HG02852 (cell line): ENCODE data around the gene TTC5.
"Not testable (repeated sequence)": the region's sequence is repeated elsewhere in the genome, so short reads cannot be mapped to it uniquely, and the experiment has no call there.

Experiments used
- ATAC-seq: cut with Tn5 transposase; IDR thresholded peaks from one replicate; pipeline ENCODE4 v1.9.1; 2021; ENCODE audit warnings: mild to moderate bottlenecking, moderate library complexity; ENCODE audit not compliant: unreplicated experiment

The TTC5 gene, protein sequence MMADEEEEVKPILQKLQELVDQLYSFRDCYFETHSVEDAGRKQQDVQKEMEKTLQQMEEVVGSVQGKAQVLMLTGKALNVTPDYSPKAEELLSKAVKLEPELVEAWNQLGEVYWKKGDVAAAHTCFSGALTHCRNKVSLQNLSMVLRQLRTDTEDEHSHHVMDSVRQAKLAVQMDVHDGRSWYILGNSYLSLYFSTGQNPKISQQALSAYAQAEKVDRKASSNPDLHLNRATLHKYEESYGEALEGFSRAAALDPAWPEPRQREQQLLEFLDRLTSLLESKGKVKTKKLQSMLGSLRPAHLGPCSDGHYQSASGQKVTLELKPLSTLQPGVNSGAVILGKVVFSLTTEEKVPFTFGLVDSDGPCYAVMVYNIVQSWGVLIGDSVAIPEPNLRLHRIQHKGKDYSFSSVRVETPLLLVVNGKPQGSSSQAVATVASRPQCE

DNA sequence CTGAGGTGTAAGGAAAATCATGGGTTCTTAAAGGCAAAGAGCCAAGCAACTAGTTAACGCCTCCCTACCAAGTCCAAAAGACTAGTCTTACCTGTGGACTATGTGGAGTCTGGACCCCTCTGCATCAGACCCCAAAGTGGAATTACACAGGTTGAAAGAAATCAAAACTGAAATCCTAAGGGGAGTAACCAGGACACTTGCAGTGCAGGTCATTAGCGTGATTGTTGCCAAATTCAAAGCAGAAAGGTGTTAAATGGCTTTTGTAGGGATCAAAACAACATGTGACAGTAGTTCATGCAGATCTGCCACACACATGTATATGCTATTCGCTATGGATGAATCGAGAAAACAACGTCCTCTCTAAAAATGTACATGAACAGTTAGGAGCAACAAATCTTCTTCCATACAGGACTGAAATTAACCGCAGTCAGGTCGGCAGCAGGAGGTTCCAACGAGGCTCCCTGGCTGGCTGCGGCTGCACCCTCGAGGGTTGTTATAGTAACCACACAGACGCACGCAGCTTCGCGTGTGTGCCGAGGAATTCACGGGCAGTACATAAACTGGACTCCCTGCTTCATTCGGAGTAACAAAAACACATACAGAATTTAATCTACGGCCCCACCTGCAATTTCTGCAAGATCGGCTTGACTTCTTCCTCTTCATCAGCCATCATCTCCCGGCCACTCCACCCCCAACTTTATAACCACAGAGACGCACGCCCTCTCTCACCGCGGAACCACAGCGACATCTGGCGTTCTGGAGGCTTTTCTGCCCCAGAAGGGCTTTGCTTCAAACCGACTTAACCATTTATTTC lies at the start of gene TTC5:
Gene TTC5 (minus strand): TSS at position 687 of the 814 bp plus-strand sequence. CDS start 14 bp downstream, at position 673.
- ATAC-seq = peak; percentile 94

DNA sequence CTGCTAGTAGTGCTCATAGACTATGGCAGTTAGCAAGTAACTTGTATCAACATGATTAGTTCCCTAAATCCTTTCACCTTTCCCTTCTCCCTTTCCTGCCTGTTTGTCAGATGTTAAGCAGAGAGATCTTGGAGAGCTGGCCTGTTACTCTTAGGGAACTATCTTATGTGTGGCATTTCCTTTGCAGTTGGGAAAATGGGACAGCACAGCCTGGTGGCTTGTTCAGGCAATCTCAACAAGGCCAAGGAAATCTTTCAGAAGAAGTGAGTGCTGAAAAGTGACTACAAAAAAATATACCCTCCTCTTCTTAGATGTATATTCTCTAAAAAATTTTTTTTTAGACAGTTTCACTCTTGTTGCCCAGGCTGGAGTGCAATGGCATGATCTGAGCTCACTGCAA lies 45.1 kb upstream of the TTC5 start:
- ATAC-seq = no peak

DNA sequence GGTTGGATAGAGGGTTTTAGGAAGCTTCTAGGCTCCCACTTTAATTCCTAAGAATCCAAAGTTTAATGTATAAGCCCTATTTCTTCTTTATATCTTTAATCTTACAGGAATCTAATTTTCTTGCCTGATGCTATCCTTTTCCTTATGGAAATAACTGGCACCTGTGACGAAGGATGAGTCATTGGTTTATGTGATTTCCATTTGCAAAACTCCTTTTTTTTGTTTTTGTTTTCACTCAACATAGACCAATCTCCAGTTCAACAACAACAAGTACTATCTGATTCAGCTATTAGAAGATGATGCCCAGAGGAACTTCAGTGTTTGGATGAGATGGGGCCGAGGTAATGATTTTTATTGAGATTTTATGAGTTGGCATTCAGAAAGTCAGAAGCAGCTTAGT lies 44.5 kb upstream of the TTC5 start:
- ATAC-seq = no peak

DNA sequence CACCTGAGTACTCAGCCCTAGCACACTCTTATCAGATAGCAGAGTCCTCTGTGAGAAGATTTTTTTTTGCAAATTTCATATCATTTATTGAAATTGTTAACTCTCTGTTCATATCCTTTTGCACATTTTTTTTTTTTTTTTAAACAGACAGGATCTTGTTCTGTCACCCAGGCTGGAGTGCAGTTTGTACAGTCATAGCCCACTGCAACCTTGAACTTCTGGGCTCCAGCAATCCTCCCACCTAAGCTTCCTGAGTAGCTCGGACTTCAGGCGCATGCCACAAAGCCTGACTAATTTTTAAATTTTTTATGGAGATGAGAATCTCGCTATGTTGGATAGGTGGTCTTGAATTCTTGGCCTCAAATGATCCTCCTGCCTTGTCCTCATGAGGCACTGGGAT lies 42.0 kb upstream of the TTC5 start:
- no peak for ATAC-seq

DNA sequence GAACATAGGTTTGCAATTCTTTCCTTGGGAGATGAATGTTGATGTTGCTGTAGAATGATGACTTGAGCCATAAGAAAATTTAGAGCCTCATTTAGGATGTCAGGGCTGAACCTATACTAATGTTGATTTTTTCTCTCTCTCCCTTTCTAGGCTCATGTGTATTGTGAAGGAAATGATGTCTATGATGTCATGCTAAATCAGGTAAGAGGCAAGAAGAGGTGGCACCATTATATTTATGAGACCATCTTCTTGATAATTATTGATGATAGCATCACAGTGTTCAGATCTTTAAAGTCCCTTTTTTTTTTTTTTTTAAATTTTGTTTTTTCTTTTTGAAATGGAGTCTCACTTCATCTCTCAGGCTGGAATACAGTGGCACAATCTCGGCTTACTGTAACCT lies 41.0 kb upstream of the TTC5 start:
- ATAC-seq = no peak

DNA sequence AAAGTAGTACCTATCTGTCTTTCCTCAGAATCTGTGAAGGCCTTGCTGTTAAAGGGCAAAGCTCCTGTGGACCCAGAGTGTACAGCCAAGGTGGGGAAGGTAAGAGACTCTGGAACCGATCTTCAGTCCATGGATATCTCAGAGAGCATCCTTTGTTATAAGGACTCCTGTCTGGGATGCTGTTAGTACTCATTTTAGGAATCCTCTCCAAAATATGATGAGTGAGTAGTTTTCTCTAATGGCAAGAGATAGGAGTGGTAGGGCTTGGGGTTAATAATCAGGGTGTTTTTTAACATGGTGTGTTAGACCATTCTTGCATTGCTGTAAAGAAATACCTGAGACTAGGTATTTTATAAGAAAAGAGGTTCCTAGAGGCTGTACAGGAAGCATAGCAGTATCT lies 39.6 kb upstream of the TTC5 start:
- no peak for ATAC-seq

DNA sequence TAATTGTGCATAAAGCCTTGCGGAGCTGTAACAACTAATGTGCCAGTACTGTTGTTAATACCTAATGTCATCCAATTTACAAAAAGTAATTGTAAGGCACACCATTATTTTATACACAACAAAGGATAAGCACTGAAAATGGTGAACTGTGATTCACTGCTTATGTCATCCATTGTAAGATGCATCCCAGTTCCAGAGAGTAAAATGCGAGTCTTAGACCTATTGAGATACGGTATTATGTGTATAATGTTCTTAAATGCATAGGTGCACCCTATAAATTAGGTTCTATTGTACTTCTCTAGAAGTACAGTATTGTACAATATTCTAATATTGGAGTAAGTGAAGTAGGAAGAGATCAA lies 38.1 kb upstream of the TTC5 start:
- ATAC-seq = no peak

DNA sequence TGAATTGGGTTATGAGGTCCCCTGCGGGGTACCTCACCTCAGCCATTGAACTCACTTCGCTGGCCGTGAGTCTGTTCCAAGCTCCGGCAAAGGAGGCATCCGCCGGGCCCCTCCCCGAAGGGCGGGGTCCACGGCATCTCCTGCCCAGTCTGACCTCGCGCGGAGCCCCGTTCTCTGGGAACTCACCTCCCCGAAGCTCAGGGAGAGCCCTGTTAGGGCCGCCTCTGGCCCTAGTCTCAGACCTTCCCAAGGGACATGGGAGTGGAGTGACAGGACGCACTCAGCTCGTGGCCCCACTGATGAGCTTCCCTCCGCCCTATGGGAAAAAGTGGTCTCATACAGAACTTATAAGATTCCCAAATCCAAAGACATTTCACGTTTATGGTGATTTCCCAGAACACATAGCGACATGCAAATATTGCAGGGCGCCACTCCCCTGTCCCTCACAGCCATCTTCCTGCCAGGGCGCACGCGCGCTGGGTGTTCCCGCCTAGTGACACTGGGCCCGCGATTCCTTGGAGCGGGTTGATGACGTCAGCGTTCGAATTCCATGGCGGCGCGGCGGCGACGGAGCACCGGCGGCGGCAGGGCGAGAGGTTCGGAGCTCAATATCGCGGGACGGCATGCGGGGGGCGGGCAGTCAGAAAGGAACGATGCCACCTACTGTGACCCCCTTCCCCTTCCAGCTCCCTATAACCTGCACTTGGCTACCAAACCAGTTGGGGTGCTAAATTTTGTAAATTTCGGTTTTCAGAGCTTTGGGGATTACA lies 37.5 kb upstream of the TTC5 start, which contains the start of gene PARP2:
Gene PARP2 (plus strand): TSS at position 544 of the 770 bp plus-strand sequence. CDS start 7 bp downstream, at position 551.
- peak; percentile 92 for ATAC-seq

DNA sequence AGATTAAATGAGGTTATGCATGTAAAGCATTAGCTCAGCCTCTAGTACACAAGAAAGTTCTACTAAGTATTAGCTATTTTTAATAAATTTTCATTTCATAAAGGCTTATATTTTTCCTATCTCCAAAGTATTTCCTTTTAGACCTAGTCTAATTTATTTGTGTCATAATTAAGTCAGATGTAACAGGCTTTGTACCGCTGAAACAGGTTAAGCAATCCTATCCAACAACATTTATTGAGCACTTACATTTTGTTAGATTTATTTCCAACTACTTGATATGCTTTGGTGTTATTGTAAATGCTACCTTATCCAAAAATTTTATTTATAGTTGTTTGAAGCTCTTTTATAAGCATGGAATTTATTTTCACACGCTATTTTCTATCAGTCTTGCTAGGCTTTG lies 35.9 kb upstream of the TTC5 start:
- ATAC-seq = no peak

DNA sequence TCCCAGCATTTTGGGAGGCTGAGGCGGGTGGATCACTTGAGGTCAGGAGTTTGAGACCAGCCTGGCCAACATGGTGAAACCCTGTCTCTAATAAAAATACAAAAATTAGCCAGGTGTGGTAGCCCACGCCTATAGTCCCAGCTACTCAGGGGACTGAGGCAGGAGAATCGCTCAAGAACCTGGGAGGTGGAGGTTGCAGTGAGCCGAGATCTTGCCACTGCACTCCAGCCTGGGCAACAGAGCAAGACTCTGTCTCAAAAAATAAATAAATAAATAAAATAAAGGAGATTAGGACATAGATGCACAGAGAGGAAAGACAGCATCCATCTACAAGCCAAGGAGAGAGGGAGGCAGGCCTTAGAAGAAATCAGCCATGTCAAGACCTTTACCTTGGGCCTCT lies 35.3 kb upstream of the TTC5 start:
- not testable (repeated sequence) for ATAC-seq

DNA sequence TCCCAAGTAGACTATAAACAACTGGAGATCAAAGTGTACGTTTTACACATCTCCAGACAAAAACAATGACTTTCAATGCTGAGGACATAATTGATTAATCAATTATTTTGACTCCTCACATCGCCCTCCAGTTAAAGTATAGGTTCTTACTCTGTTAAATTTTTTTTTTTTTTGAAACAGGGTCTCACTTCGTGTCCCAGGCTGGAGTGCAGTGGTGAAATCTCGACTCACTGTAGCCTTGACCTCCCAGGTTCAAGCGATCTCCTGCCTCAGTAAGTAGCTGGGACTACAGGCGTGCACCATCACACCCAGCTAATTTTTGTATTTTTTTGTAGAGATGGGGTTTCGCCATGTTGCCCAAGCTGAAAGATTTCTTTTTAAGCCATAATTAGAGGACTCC lies 28.3 kb upstream of the TTC5 start:
- ATAC-seq = no peak

DNA sequence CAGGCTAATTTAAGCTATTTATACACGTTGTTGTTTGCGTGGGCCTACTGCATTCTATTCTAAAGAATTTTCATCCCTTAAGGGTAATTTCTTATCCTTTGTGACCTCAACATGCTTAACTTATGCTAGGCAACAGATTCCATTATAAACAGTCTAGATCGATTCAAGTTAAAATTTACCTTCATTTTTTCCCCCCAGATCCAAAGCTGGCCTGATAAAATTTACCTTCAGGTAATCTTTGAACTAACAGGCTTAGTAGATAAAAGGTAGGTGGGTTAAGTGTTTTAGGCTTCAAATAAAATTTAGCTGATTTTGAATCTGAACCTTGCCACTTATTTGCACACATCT lies 27.7 kb upstream of the TTC5 start:
- no peak for ATAC-seq

DNA sequence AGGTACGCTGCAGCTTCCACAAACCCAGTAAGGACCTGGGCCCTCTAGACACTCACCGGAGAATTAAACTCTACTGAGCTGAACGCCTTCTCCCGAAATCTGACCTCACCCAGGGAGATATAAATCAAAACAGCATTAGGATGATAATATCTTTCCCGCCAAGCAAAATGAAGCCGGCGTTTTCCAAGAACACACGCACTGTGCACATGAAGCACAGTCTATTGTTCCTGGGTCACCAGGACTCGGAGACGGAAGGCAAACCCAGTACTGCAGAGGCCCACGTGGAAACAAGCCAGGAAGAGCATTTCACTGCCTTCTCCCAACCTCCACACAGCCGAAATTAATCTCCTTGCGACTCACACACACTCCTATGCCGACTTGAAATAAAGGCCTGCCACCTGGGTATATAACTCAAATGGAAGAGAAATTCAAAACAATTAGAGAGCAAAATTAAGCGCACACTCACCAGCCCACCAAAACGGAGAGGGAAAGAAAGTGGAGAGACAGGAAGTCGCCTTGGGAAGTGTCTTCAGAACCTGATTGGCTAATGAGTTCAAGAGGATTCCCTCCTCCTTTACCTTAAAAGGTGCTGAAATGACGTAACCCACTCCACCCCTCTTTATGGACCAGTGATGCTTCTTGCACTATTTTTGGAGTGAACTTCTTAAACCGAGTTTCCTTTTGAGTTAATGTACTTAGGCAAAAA lies 27.2 kb upstream of the TTC5 start, which contains the start of gene CCNB1IP1:
Gene CCNB1IP1 (minus strand): TSS at position 492 of the 706 bp plus-strand sequence. CDS start 16,756 bp downstream, outside the sequence.
- peak; percentile 98 for ATAC-seq

DNA sequence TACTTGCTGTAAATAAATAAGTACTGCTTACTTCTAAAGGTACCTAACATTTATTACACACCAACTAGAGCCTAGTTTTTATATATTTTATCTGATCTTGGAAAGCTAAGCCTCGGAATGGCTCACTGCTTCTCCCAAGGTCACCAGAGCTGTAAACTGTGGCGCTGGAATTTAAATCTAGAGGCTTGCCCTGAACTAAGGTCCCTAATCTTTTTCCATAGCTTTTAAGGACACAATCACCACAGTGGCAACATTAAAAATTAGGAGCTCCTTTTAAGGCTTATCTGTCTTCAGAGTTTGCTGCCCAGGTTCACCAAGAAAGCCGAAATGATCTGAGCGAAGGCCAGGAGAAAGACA lies 26.7 kb upstream of the TTC5 start:
- no peak for ATAC-seq

DNA sequence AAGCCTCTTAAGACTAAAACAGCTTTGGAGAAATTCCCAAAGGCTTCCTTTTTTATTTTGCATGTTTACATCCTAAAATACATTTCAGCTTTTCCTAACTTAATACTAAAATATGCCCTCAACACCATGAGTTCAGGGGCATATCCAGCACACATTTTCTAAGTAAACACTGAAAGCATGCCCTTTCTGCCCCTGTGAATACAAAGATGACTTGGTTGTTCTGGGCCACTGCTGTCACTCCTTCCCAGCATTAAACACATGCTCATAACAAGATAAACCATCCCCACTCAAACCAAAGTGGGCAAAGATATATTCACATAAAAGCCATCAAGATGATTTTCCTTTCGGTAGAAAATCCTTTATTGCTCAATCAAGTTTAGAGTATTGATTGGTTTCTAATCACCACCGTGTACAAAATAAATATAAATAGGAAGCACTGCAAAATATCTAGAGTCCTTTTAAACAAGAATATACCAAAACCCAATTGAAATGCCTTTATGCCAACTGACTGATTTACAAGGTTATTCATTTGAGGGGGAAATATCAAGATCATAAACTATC lies 25.4 kb upstream of the TTC5 start:
- no peak for ATAC-seq

DNA sequence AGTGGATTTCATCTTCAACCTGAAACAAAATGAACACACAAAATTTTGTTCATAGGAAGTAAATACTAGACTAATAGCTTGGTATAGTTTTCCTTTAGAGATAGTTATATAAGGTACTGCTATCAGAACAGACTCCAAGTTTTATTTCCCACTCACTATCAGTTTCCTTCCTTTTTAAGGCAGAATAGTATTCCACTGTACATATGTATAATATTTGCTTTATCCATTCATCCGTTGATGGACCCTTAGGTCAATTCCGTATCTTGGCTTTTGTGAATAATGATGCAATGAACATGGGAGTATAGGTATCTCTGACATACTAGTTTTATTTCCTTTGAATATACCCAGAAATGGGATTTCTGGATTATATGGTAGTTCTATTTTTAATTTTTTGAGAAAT lies 23.6 kb upstream of the TTC5 start:
- no peak for ATAC-seq

DNA sequence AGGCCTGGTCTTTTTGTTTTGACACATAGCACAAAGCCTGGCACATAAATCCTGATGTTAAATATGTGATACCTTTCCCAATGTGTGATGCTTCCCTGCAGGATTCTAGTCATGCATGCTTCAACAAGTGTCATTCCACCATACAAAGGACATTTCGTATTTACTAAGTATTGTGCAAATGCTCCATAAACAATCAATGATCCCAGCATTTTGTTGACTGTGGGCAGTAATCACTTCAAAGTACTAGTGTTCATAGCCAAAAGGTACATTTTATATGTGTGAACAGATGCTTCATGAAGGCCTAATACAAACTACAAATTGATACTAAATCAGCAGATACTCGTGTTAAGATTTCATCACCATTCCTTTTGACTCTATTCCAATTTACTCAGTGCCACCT lies 23.0 kb upstream of the TTC5 start:
- no peak for ATAC-seq

DNA sequence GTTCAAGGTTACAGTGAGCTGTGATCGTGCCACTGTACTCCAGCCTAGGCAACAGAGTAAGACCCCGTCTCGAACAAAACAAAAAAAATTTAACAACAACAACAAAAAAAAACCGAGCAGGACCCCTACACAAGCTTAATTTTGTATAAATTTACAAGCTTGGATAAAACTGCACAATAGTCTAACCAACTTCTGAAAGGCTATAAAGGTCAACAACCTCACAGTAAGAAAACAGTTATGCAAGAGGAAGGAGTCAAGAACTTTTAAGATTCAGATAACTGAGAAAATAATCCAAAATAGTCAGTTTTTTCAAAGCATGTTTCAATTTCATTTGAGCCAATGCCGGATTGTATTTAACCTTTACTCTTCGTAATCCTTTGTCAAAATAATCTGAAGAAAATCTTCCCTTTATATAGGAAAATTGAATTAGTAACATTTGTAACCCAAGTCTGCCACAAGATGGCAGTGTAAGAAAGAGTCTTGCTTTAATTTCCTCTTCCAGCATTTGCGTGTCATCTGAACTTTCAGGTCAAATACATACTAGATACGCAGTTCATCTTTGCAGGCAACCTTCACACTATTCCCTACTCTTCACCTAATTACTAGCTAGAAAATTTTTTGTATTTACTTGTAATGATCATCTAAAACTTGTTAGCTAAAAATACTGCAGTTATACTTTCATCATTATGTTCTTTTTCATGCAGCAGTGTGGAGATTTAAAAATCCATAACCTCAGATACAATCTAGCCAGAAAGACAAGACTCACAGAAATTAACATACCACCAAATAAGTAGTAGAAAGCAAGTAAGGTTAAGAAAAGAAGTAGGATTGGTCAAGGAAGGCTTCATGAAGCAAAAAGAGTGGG lies 21.5 kb upstream of the TTC5 start:
- ATAC-seq = no peak

DNA sequence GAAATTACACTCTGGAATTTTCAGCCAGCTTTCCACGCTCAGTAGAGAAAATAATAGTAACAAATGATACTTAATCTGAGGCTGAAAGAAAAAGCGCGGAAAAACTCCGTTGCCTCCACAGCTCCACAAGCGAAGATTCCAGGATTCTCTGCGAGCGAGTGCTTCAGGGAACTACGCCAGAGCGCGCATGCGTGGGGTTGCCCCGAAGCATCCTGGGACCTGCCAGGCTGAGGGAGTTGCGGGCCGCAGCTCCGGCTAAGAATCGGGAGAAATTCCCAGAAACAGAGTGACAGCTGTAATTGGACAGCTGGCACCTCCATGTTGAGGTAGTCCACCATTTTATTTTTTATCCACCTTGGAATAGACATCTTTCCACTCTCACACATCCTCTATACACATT lies 12.0 kb upstream of the TTC5 start:
- ATAC-seq = no peak
